22Rv1 (cell line): ENCODE measurements around the gene PTPN3.
A peak's percentile ranks its signal among the peaks of the same experiment; 100 is the strongest.

Experiments
- H3K27ac ChIP-seq: fragments of 450-650 bp; 2 replicates; pipeline ENCODE4 v1.5.1; 2017
- CTCF ChIP-seq: fragments of 450-650 bp; IDR thresholded peaks from 2 replicates; pipeline ENCODE4 v1.5.1; 2017; ENCODE audit warnings: mild to moderate bottlenecking
- ZFX ChIP-seq: fragments of 450-650 bp; IDR thresholded peaks from 2 replicates; pipeline ENCODE4 v1.6.1; 2017; ENCODE audit warnings: antibody characterized with exemption, borderline replicate concordance

The PTPN3 gene

GRCh38 chr9:109500421-109500974 is 2.4 kb upstream of the PTPN3 start:
- TF ChIP-seq CTCF (no peak), ZFX (no peak)
- no peak overlapping the region for H3K27ac ChIP-seq

- H3K27ac ChIP-seq: no peak overlapping the region
These were observed 1.7 kb upstream of the PTPN3 start for GRCh38 chr9:109499631-109500410.

GRCh38 chr9:109499093-109499630 is 1.1 kb upstream of the PTPN3 start:
- H3K27ac ChIP-seq: no peak overlapping the region
- TF ChIP-seq ZFX: no peak
- TF ChIP-seq CTCF: no peak

More at GRCh38 chr9:109499631-109500410, 1.7 kb upstream of the PTPN3 start:
- no peak for TF ChIP-seq CTCF
- TF ChIP-seq ZFX: no peak

- H3K27ac ChIP-seq: peak overlapping the region; percentile 71
- no peak for TF ChIP-seq ZFX
- no peak for TF ChIP-seq CTCF
These were observed 617 bp downstream of the PTPN3 start for GRCh38 chr9:109497226-109498153.

- no peak overlapping the region for H3K27ac ChIP-seq
These were observed 1.3 kb downstream of the PTPN3 start for GRCh38 chr9:109496841-109497225.

GRCh38 chr9:109496218-109496617 is 1.9 kb downstream of the PTPN3 start:
- H3K27ac ChIP-seq: no peak overlapping the region
- TF ChIP-seq ZFX (no peak), CTCF (no peak)

More at GRCh38 chr9:109496841-109497225, 1.3 kb downstream of the PTPN3 start:
- TF ChIP-seq CTCF (no peak), ZFX (no peak)
